IMR-90 (cell line): ENCODE results near the gene MED12L. TPM values are rescaled to one million over a fixed set of nuclear protein-coding genes. Genes with fewer than 3 reads are reported as not detected.

Source experiments
- polyA plus RNA-seq, 3 experiments: library from polyadenylated mRNA; depleted of rRNA; stranded (reverse); fragments of >200 nt; gene quantifications; 2 replicates each; pipeline ENCODE4 v1.2.3, GENCODE V29; 2012; ENCODE audit warnings: low replicate concordance in 1 of 3
- total RNA-seq: library from RNA; depleted of rRNA; stranded (reverse); fragments of >200 nt; gene quantifications from 2 replicates; pipeline ENCODE4 v1.2.3, GENCODE V29; 2012
- TF ChIP-seq, protein P1 (sequence below): fragments of 150-350 bp; IDR thresholded peaks from 2 replicates; pipeline ENCODE4 v1.6.1; 2016; ENCODE audit warnings: low read depth, mild to moderate bottlenecking, low read length, moderate library complexity, borderline replicate concordance

The MED12L gene
- total and polyA plus RNA-seq, 2 of the 4 experiments (the other 2 are of a cell fraction): 0.05 to 0.18 TPM

- TF ChIP-seq, protein P1, sequence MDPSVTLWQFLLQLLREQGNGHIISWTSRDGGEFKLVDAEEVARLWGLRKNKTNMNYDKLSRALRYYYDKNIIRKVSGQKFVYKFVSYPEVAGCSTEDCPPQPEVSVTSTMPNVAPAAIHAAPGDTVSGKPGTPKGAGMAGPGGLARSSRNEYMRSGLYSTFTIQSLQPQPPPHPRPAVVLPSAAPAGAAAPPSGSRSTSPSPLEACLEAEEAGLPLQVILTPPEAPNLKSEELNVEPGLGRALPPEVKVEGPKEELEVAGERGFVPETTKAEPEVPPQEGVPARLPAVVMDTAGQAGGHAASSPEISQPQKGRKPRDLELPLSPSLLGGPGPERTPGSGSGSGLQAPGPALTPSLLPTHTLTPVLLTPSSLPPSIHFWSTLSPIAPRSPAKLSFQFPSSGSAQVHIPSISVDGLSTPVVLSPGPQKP: no peak
Measured at GRCh38 chr3:151085227-151085888, at the start of gene MED12L (continued).
